Activated CD4-positive, alpha-beta memory T cell treated with anti-CD3 and anti-CD28 coated beads for 36 hours (primary cell): ENCODE data around the gene CDC42SE2. TPM values are rescaled to one million over a fixed set of nuclear protein-coding genes. Genes with fewer than 3 reads are reported as not detected.
"Not testable (repeated sequence)": the region's sequence is repeated elsewhere in the genome, so short reads cannot be mapped to it uniquely, and the experiment has no call there.

Experiments used
- CTCF ChIA-PET: fragments of 350-600 bp; sonication (Branson Sonifier 250); formaldehyde crosslinking; loops from one replicate; lab custom pipeline; 2021; ENCODE audit warnings: antibody characterized with exemption, inconsistent platforms; lab: Charles Lee
- POLR2A ChIA-PET: fragments of 350-600 bp; sonication (Branson Sonifier 250); formaldehyde crosslinking; loops from one replicate; lab custom pipeline; 2021; ENCODE audit warnings: antibody characterized with exemption; lab: Charles Lee
- DNase-seq: peaks from one replicate; pipeline ENCODE4 v3.0.0-alpha.2; 2020
- H3K27ac Mint-ChIP-seq: one replicate; pipeline ENCODE4 v1.8.0; 2021; ENCODE audit warnings: mixed read lengths
- H3K27me3 Mint-ChIP-seq: one replicate; pipeline ENCODE4 v1.8.0; 2021; ENCODE audit warnings: mixed read lengths
- H3K36me3 Mint-ChIP-seq: one replicate; pipeline ENCODE4 v1.8.0; 2021; ENCODE audit warnings: mixed read lengths
- H3K4me1 Mint-ChIP-seq: one replicate; pipeline ENCODE4 v1.8.0; 2021; ENCODE audit warnings: low read depth, mixed read lengths
- H3K4me3 Mint-ChIP-seq: one replicate; pipeline ENCODE4 v1.8.0; 2021; ENCODE audit warnings: mild to moderate bottlenecking, mixed read lengths
- H3K9me3 Mint-ChIP-seq: one replicate; pipeline ENCODE4 v1.8.0; 2021; ENCODE audit warnings: mixed read lengths
- intact Hi-C: fragments of 100-400 bp; cut with micrococcal nuclease; formaldehyde crosslinking; loops from one replicate; pipeline ENCODE4 v1.15.1; 2023
- total RNA-seq, 2 experiments: library from RNA; stranded (reverse); gene quantifications; one replicate each; pipeline ENCODE4 v1.2.3, GENCODE V29; 2021

The CDC42SE2 gene
- total RNA-seq, 2 experiments from 2014 or later: 103 to 104 TPM

DNA sequence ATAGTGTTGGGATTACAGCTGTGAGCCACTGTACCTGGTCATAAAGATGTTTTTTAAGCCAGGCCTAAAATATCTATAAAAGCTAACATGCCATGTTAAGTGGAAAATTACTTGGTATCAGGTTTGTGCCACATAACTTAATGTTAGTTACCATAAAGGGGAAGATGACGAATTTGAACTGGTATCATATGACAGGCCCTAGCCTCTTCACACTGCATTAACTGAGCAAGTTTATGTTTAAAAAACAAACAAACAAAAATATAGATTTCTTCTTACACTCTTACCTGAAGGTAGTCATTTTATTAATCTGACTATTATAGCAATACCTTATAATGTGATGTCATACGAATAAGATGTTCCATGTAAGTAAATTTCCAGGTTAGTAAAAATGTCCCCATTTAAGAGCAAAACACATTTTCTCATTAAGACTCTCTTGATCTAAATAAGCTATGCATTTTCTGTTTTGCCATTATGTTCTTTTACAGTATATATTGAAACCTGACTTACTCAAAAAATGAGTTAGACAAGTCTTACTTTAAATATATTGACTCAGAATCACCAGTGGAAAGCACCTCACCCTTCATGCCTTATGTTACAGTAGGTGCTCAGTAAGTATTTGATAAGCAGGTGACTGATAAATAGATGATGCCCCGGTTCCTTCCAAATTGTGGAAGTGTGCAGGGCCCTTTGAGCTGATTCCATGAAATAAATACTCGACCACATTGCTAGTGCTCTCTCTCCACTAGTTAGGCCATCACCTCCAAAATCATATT, 125.4 kb downstream of the CDC42SE2 start:
- DNase-seq: peak; percentile 43
- ChIA-PET POLR2A (interaction anchor here (0.7 to 2.6 kb wide), 9 partner anchors 10 to 225 kb away, joined by 3 to 8 read pairs (median 3); no protein-coding TSS in a partner anchor), CTCF (interaction anchor here (0.6 to 1.4 kb wide), 4 partner anchors 10 to 905 kb away, joined by 3 to 6 read pairs (median 4); partner anchors contain the start of genes HINT1 and SLC22A4)
- H3K4me3 Mint-ChIP-seq: no peak overlapping the region
- no peaks in the 10 kb centered on the region for H3K27me3 Mint-ChIP-seq
- intact Hi-C loops: loop anchor here (1.0 kb wide), 3 partner anchors 10 to 132 kb away; no protein-coding TSS in a partner anchor
- no peaks in the 10 kb centered on the region for H3K9me3 Mint-ChIP-seq
- peaks cover 59% of the 10 kb centered on the region for H3K36me3 Mint-ChIP-seq
- H3K27ac Mint-ChIP-seq: peak overlapping the region; percentile 92
- H3K4me1 Mint-ChIP-seq: peaks cover 93% of the 10 kb centered on the region

DNA sequence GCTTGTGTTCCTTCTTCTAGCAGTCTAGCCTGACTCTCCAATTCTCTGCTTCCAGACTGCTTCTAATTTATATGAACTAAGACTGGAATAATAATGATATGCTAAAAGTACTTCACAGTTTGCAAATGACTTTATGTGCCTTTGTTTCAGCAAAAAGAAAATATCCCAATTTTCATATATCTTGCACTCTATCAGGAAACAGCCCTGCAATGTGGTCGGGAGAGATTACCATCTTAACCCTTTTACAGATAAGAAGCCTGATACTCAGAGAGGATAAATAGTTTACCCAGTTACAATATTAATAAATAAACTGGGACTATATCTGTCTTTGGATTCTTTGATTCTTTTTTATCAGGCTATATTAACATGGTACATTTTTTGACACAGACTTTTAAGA, 126.0 kb downstream of the CDC42SE2 start:
- Mint-ChIP-seq H3K27me3 (no peaks in the 10 kb centered on the region), H3K4me1 (peaks cover 90% of the 10 kb centered on the region), H3K9me3 (no peaks in the 10 kb centered on the region), H3K36me3 (peaks cover 60% of the 10 kb centered on the region), H3K27ac (peak overlapping the region; percentile 92), H3K4me3 (no peak overlapping the region)
- DNase-seq: no peak
- intact Hi-C loops: loop anchor here (1.0 kb wide), 3 partner anchors 11 to 133 kb away; no protein-coding TSS in a partner anchor
- ChIA-PET POLR2A (interaction anchor here (0.8 to 2.6 kb wide), 7 partner anchors 11 to 226 kb away, joined by 3 to 8 read pairs (median 3); no protein-coding TSS in a partner anchor), CTCF (interaction anchor here (0.6 to 1.4 kb wide), 3 partner anchors 11 to 225 kb away, joined by 3 to 6 read pairs (median 4); partner anchors contain the start of gene HINT1)

DNA sequence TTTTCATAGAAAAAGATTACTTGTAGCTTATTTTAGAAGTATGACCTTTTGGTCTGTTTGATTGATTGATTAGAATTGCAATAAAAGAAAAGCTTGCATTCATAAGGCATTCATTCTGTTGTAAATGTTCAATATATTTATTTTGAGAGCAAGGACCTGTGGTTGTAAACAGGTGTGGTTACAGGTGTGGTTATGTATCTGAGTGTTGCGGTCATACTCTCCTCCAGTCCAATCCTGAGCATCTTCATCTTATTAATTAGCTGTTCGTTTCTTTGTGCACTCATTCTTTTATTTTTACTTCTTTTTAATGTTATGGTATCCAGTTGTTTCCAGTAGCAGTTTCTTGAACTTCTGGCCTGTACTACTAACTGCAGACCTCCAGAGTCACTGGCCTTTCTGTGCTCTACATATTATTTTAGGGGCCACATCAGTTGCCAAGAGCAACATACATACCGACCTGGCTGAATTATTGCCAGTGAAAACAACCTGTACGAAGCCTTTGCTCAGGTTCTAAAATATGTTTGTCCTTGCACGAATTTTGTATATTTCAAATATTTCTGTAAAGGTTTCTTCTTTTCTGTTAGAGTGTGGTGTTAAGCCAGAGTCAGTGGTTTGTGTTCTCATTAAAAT, 128.7 kb downstream of the CDC42SE2 start:
- H3K27ac Mint-ChIP-seq: peak overlapping the region; percentile 93
- peaks cover 90% of the 10 kb centered on the region for H3K4me1 Mint-ChIP-seq
- CTCF ChIA-PET: no interaction called here
- H3K27me3 Mint-ChIP-seq: no peaks in the 10 kb centered on the region
- no peak for DNase-seq
- H3K9me3 Mint-ChIP-seq: no peaks in the 10 kb centered on the region
- POLR2A ChIA-PET: interaction anchor here (1.1 to 6.2 kb wide), 4 partner anchors 11 to 227 kb away, joined by 3 to 43 read pairs (median 10); partner anchors contain the start of genes CDC42SE2 and HINT1
- intact Hi-C loops: no loop called here
- H3K4me3 Mint-ChIP-seq: no peak overlapping the region
- peaks cover 68% of the 10 kb centered on the region for H3K36me3 Mint-ChIP-seq

DNA sequence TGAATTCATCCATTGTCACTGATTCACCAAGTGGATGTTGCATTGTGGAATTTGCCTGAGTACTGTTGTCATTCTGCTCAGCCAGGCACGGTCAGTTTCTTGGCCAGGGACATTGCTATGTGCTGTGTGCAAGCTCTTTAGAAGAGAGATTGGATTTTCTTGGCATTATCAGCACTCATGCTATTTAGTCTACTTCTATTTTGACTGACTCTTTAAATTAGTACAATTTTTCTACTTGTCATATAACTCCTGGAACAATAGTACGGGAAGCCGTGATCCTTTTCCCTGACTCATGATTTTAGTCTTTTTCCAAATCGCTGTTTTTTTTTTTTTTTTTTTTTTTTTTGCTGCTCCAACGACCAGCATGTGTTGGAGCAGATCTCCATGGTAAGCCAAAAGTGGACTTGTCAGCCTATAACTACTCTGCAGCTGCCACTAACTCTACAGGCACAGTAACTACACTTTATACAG, 129.7 kb downstream of the CDC42SE2 start:
- ChIA-PET POLR2A (interaction anchor here (1.0 to 6.2 kb wide), 5 partner anchors 12 to 141 kb away, joined by 3 to 43 read pairs (median 6); partner anchors contain the start of gene CDC42SE2), CTCF (interaction anchor here (1.0 to 3.4 kb wide), 3 partner anchors 11 to 134 kb away, joined by 3 to 16 read pairs (median 3); no protein-coding TSS in a partner anchor)
- peaks cover 75% of the 10 kb centered on the region for H3K36me3 Mint-ChIP-seq
- H3K9me3 Mint-ChIP-seq: no peaks in the 10 kb centered on the region
- H3K27ac Mint-ChIP-seq: peak overlapping the region; percentile 93
- intact Hi-C loops: no loop called here
- no peaks in the 10 kb centered on the region for H3K27me3 Mint-ChIP-seq
- peak overlapping the region; percentile 66 for H3K4me3 Mint-ChIP-seq
- DNase-seq: no peak
- H3K4me1 Mint-ChIP-seq: peaks cover 86% of the 10 kb centered on the region

DNA sequence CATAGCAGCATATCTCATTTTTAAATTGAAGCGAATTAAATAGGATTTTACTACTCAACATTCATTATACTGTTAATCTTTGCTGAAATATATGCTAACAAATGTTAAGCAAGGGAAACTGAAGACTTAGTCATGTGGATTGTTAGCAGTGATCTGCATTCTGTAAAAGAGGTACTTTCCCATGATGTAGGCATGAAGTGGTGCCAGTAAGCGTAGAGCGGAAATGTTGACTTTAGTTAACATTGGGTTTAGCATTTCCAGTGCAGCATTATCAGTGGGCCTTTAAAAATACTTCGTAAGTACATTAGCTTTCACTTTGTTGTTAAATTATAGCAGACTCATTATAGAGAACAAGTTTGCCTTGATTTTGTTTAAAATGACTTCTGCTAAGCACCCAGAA, 130.3 kb downstream of the CDC42SE2 start:
- POLR2A ChIA-PET: interaction anchor here (1.0 to 6.2 kb wide), 6 partner anchors 13 to 141 kb away, joined by 3 to 43 read pairs (median 6); partner anchors contain the start of gene CDC42SE2
- intact Hi-C loops: loop anchor here (1.0 to 2.0 kb wide), 4 partner anchors 11 to 223 kb away; partner anchors contain the start of gene LYRM7

DNA sequence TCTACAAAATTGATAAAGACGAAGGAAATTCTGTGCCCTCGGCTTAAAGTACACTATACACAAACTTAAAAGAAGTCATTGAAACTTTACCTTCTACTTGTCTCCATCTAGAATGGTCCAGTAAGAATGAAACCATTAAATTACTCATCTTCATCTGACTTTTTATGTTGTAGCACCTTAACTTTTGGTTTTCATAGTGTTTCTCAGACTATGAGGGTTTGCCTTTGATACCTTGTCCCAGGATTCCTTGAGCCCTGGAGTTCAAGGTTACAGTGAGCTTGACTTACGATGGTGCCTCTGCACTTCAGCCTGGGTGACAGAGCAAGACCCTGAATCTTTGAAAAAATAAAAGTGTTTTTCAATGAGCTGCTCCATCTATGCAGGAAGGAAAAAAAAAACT, 132.2 kb downstream of the CDC42SE2 start:
- Mint-ChIP-seq H3K27me3 (no peaks in the 10 kb centered on the region), H3K27ac (peak overlapping the region; percentile 93), H3K4me1 (peaks cover 78% of the 10 kb centered on the region), H3K4me3 (peak overlapping the region; percentile 51), H3K36me3 (peaks cover 78% of the 10 kb centered on the region), H3K9me3 (peaks cover 7% of the 10 kb centered on the region)
- CTCF ChIA-PET: interaction anchor here (0.6 to 3.4 kb wide), 7 partner anchors 13 to 1544 kb away, joined by 3 to 16 read pairs (median 3); partner anchors contain the start of gene CDC42SE2
- POLR2A ChIA-PET: interaction anchor here (0.7 to 6.2 kb wide), 9 partner anchors 9 to 248 kb away, joined by 3 to 43 read pairs (median 3); partner anchors contain the start of gene CDC42SE2
- DNase-seq: peak; percentile 46
- intact Hi-C loops: loop anchor here (1.0 to 5.0 kb wide), 5 partner anchors 18 to 329 kb away; partner anchors contain the start of gene HINT1

More for the DNA sequence above, 130.3 kb downstream of the CDC42SE2 start:
- H3K27me3 Mint-ChIP-seq: no peaks in the 10 kb centered on the region
- CTCF ChIA-PET: interaction anchor here (1.0 to 3.4 kb wide), 4 partner anchors 11 to 135 kb away, joined by 3 to 16 read pairs (median 6); partner anchors contain the start of gene CDC42SE2
- H3K9me3 Mint-ChIP-seq: no peaks in the 10 kb centered on the region
- peak overlapping the region; percentile 93 for H3K27ac Mint-ChIP-seq
- peak overlapping the region; percentile 66 for H3K4me3 Mint-ChIP-seq
- peaks cover 86% of the 10 kb centered on the region for H3K4me1 Mint-ChIP-seq
- DNase-seq: peak; percentile 69
- H3K36me3 Mint-ChIP-seq: peaks cover 78% of the 10 kb centered on the region

DNA sequence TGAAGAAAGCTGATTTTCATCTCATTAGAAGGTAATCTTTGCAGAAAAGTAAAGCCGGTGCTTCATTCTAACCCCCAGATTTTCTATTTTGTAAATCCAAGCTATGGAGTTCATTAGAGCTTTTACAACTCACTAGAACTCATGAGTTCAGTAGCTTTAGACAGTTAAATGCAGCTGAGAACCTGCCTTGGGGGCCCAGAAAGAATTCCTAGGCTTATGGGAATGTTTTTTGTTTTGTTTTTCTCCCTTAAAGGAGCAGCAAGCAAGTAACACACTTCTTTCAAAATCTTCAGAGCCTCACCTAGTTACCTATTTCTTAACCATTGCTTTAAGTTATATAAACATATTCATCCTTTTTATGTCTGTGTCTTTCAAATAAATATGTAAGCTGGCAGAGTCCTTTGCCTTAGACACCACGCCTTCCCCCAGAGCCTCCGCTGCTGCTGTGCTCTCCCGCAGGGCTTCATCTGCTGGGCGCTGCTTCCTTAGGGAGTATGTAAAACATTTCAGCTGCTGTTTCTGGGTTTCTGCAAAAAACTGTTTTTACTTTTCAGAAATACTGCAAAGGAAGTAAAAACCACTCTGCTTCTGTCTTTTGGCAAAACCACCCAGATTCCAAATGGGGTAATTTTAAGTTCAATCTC, 132.9 kb downstream of the CDC42SE2 start:
- DNase-seq: no peak
- CTCF ChIA-PET: interaction anchor here (0.6 to 3.4 kb wide), 5 partner anchors 14 to 144 kb away, joined by 3 to 16 read pairs (median 3); partner anchors contain the start of gene CDC42SE2
- H3K27me3 Mint-ChIP-seq: no peaks in the 10 kb centered on the region
- peaks cover 77% of the 10 kb centered on the region for H3K36me3 Mint-ChIP-seq
- intact Hi-C loops: loop anchor here (1.0 to 5.0 kb wide), 5 partner anchors 18 to 329 kb away; partner anchors contain the start of gene HINT1
- peak overlapping the region; percentile 51 for H3K4me3 Mint-ChIP-seq
- peaks cover 74% of the 10 kb centered on the region for H3K4me1 Mint-ChIP-seq
- POLR2A ChIA-PET: interaction anchor here (0.8 to 6.2 kb wide), 6 partner anchors 9 to 248 kb away, joined by 3 to 43 read pairs (median 5); partner anchors contain the start of gene CDC42SE2
- H3K27ac Mint-ChIP-seq: peak overlapping the region; percentile 93
- peaks cover 7% of the 10 kb centered on the region for H3K9me3 Mint-ChIP-seq

DNA sequence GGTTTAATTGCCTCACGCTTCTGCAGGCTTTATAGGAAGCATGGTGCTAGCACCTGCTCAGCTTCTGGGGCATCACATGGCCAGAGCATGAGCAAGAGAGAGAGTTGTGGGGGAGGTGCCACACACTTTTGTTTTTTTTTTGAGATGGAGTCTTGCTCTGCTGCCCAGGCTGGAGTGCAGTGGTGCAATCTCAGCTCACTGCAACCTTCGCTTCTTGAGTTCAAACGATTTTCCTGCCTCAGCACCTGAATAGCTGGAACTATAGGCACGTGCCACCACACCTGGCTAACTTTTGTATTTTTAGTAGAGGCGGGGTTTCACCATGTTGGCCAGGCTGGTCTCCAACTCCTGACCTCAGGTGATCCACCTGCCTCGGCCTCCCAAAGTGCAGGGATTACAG, 135.2 kb downstream of the CDC42SE2 start:
- CTCF ChIA-PET, H3K27me3 Mint-ChIP-seq, POLR2A ChIA-PET, DNase-seq, H3K4me3 Mint-ChIP-seq: not testable (repeated sequence)
- peaks cover 21% of the 10 kb centered on the region for H3K9me3 Mint-ChIP-seq
- peaks cover 76% of the 10 kb centered on the region for H3K36me3 Mint-ChIP-seq
- peak overlapping the region; percentile 81 for H3K27ac Mint-ChIP-seq
- intact Hi-C loops: loop anchor here (5.0 kb wide), 2 partner anchors 192 to 332 kb away; no protein-coding TSS in a partner anchor
- H3K4me1 Mint-ChIP-seq: peaks cover 53% of the 10 kb centered on the region

DNA sequence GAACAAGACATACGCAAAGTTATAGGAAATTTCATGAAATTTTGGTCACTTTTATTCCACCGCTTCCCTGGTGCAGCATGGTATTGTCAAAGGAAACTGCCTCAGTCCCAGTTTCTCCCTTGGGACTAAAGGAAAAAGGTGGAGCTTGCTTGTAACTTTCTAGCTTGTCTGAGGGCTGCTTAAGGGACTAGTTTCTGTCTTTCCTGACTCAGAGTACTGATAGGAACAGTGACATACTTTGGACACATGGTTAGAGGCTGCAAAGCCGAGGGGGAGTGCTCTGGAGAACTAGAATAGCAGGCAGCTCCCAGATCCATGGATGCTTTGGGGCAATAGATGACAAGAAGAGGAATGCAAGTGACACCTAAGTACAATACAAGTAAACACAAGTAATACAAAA, 136.7 kb downstream of the CDC42SE2 start:
- intact Hi-C loops: no loop called here
- Mint-ChIP-seq H3K36me3 (peaks cover 78% of the 10 kb centered on the region), H3K9me3 (peaks cover 21% of the 10 kb centered on the region), H3K27ac (peak overlapping the region; percentile 35), H3K4me1 (peaks cover 47% of the 10 kb centered on the region), H3K4me3 (no peak overlapping the region), H3K27me3 (no peaks in the 10 kb centered on the region)
- ChIA-PET POLR2A (interaction anchor here (0.8 kb wide), 2 partner anchors 111 to 179 kb away, joined by 4 to 8 read pairs; no protein-coding TSS in a partner anchor), CTCF (interaction anchor here (0.9 to 1.3 kb wide), 2 partner anchors 14 to 16 kb away, joined by 3 to 7 read pairs; no protein-coding TSS in a partner anchor)
- DNase-seq: no peak

DNA sequence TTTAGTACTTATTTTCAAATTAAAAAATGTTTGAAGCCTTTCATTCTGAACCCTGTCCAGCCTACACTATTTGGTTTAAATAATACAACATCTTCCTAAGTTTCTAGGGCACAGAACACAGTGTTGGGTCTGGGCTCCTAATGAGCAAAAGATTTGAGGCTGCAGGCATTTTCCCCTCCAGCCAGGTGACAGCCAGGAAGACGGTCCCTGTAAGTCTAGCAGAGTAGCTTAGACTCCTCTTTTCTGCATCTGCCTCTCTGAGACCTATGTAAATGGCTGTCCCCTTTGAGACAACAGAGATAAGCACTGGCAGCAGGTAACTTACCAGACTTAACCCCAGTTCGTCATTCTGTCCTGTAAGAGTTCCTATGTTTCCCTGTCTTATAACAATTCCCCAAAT, 141.8 kb downstream of the CDC42SE2 start:
- Mint-ChIP-seq H3K9me3 (peaks cover 19% of the 10 kb centered on the region), H3K36me3 (peaks cover 72% of the 10 kb centered on the region), H3K27ac (peak overlapping the region; percentile 55), H3K4me3 (no peak overlapping the region), H3K27me3 (no peaks in the 10 kb centered on the region), H3K4me1 (peaks cover 13% of the 10 kb centered on the region)
- POLR2A ChIA-PET: interaction anchor here (1.0 kb wide), 1 partner anchor 9 kb away, joined by 3 read pairs; no protein-coding TSS in a partner anchor
- intact Hi-C loops: no loop called here
- DNase-seq: no peak
- CTCF ChIA-PET: interaction anchor here (1.1 to 1.4 kb wide), 3 partner anchors 11 to 24 kb away, joined by 3 read pairs; no protein-coding TSS in a partner anchor
